ENCODE data around the gene KRTAP13-2.

Gene KRTAP13-2, protein sequence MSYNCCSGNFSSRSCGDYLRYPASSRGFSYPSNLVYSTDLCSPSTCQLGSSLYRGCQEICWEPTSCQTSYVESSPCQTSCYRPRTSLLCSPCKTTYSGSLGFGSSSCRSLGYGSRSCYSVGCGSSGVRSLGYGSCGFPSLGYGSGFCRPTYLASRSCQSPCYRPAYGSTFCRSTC

DNA sequence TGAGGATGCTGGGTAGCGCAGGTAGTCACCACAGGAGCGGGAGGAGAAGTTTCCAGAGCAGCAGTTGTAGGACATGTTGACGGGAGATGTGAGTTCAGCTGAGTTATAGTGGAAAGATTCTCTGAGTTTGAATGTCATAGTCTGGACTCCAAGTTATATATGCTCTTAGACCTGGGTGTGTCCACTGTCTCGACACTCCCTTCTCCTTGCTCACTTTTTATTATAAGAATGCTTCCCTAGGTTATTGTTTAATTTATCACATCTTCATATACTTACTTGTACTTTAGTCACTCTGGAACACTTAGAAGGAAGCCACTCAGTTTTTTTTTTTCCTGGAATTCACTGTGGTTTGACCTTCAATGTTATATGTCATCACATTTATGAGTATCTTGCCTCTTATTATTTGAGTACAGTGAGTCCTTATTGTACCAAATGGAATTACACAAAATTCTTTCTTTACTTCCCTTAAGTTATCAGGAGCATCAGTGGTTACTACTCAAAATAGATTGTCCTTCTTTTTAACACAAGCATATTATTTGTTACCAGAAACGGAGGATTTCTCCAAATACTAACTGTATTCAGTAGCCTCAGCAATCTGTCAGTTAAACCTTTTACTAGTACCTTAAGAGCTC, at the start of gene KRTAP13-2:
Gene KRTAP13-2 (minus strand): TSS at position 133 of the 632 bp plus-strand sequence. CDS start 58 bp downstream, at position 75.
- no peak for DNase-seq

DNA sequence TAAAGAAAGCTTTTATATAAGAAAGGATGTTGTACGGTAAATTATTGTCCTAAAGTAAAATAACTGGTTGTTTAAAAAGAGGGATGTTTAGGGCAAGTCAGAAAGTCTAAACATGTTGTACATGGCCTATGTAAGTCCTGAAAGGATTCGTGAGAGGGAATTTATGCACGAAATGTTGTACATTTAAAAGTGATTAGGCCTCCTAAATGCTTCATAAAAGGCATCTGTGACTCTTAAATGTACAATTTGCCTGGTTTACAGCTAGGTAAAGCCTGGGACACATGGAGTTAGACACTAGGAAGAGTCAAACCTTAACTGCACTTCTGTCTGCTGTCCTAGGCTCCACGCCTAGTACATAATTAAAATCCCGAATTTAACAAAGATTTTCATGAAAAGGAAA, 43.9 kb upstream of the KRTAP13-2 start:
- DNase-seq: no peak

DNA sequence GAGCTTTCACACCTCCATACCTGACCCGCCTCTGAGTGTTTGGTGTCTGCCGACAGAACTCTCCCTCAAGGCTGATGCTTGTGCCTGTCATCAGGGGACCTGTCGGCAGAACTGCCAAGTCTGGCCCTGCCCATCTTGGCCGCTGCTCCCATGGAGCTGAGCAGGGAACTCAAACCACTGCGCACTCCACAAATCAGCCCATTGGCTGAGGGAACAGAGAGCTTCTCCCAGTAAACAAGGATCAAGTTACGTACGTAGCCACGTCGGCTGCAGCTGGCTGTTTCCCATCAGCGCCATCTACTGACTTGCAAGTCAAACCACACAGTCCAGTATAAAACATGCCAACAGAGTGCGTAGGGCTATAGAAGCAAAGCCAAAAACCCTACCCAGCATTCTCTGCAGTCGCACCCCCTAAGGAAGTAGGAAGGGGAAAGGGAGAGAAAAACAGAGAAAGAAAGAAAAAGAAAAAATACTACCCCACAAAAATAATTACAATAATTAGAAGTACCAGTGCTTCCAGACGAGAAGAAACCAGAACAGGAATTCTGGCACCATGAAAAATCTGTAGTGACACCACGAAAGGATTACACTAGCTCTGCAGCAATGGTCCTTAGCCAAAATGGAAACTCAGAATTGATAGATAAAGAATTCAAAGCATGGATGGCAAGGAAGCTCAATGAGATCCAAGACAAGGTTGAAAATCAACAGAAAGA, 36.9 kb upstream of the KRTAP13-2 start:
- peak; percentile 66 for DNase-seq

DNA sequence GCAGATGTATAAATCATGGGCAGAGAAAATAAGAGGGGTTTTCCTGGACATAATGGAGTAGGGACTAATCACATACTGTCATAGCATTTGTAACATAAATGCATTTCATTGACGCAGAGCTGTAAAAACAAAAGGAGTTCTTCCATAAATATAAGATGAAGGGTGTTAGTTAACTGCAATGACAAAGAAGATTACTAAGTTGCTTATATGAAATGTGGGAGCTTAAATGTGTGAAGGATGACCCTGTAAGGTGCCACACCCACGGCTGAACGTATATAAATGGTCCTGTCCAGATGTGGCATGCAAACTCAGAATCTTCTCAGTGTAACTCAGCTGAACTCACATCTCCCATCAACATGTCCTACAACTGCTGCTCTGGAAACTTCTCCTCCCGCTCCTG, 23.7 kb upstream of the KRTAP13-2 start, which contains the start of gene KRTAP13-1:
Gene KRTAP13-1 (plus strand): TSS at position 301 of the 400 bp plus-strand sequence. CDS start 56 bp downstream, at position 357.
- DNase-seq: no peak

DNA sequence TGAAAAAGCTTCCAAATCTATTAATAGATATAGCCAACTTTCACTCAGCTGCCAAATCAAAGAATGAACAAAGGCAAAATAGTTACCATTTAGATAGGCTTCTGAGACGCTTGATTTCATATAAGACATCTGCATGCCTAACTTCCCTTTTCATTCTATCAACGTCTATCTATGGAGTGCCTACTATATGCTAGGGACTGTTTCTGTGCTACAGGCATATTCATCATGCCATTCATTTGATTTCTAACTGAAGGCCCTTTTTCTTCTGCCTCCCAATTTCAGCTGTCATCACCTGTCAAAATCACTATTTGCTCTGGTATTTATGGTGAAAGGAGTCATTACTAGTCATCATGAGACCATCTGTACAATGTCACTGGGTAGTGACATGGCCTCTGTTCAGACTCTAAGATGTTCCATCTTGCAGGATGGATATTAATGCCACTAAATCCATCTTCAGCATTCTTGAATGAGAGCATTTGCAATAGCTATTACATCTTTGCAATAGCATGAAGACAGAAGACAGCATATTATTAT, 19.5 kb upstream of the KRTAP13-2 start:
- no peak for DNase-seq

DNA sequence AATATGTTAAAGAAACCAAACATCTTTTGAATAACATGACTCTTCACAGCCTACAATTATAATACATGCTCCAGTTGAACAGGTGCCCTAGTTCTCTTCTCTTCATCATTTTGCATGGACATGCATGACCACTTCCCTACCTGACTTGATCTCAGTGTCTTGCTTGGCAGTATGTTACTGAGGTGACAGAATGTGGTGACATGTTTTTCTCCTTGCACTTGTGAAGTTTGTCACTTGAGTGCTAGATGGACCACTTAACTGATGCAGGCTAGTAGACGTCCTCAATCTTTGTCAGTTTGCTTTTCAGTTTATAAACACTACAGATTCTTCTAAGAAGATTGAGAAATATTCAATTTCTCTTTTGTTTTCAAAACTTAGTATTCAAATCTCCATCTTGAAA, 10.1 kb upstream of the KRTAP13-2 start:
- no peak for DNase-seq

DNA sequence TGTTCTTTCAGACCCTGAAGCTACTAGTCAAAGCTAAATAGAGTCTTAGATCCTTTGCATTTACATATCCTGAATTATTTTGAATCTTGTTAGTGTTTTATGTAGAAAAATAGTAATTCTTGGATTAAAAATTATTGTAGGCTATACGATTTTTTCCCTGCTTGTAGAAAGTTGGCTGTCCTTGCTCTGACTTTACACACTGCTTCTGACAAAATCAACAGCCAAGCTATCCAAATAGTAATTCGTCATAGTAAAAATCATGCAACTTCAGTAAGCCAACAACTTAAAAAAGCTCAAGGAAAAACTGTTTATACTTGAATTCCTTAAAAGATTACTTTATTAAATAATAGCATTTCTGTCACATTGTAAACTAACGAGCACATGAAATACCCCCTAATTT, 16.2 kb downstream of the KRTAP13-2 start:
- no peak for DNase-seq

DNA sequence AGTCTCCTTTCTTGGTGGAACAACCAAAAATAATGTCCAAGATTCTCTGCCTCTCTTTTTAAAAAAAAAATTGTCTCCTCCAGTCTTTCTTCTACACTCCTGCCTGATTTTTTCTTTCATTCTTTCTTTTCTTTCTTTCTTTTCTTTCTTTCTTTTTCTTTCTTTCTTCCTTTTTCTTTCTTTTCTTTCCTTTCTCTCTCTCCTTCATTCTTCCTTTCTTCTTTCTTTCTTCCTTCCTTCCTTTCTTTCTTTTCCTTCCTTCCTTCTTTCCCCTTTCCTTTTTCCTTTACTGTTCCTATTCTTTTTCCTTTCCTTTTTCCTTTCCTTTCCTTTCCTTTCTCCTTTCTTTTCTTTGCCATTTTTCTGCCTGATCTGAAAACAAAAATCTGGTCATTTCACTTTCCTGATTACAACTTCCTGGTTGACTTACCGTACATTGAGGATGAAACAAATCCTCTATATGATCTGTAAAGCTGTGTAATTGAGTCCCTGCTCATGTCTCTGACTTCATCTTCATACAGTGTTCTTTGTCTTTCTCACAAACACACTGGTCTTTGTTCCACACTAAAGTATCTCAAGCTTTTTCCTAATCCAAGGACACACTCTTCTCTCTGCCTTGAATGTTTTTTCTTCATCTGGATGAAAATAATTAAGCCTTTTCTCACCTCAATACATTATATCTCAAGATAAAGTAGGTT, 17.6 kb downstream of the KRTAP13-2 start:
- no peak for DNase-seq

DNA sequence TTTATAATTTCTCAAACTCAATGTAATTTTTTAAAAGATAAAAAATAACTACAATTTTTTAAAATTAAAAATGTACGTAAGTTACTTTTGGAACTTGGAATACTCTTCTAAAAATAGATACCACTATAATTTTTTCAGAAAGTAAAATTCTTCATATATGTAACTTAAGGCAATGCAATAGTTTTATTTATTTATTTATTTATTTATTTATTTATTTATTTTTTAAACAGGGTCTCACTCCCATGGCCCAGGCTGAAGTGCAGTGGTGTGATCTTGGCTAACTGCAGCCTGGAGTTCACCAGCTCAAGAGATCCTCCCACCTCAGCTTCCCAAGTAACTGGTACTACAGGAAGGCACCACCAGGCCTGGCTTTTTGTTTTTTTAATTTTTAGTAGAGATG, 20.5 kb downstream of the KRTAP13-2 start:
- DNase-seq: no peak

DNA sequence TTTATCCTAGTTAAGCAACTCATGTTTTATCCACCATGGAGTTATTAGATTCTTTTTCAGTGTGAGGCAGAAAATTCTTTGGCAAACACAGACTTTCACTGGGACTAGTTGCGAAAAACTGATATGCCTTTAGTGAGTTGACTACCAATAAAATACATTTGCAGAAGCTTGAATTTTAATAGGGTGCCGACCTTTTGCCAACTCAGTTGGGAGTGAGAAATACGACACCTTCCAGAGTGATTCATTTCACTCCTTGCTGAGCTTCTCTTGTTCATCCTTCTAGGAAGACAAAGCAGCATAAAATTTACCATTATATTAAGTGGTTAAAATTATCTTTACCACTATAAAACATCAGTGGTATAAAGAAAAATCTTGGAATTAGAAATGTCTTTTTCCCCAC, 22.5 kb downstream of the KRTAP13-2 start:
- DNase-seq: no peak

DNA sequence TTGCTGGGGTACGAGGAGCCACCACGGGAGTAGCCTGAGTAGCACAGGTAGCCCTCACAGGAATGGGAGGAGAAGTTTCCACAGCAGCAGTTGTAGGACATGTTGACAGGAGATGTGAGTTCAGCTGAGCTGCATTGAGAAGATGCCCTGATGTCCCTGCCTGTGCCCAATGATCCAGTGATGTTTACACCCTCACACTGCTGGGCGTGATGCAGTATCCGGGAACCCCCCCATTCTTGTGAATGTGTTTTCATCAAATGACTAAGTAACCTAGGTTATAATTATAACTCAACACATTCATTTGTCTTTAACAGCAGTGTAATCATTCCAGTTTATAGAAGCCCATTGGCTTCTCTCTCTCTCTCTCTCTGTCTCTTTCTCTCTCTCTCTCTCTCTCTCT, 23.6 kb downstream of the KRTAP13-2 start, which contains the start of gene KRTAP23-1:
Gene KRTAP23-1 (minus strand): TSS at position 101 of the 400 bp plus-strand sequence. CDS start 0 bp downstream, at position 101.
- DNase-seq: no peak

DNA sequence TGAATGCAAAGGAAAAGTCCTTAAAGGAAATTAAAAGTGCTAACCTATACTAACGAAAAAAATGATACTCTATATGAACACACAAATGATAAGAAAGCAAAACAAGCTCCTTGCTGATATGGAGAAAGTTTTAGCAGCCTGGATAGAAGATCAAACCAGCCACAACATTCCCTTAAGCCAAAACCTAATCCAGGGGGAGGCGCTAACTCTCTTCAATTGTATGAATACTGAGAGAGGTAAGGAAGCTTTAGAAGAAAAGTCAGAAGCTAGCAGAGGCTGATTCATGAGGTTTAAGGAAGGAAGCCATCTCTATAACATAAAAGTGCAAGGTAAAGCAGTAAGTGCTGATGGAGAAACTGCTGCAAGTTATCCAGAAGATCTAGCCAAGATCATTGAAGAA, 27.1 kb downstream of the KRTAP13-2 start:
- DNase-seq: no peak

DNA sequence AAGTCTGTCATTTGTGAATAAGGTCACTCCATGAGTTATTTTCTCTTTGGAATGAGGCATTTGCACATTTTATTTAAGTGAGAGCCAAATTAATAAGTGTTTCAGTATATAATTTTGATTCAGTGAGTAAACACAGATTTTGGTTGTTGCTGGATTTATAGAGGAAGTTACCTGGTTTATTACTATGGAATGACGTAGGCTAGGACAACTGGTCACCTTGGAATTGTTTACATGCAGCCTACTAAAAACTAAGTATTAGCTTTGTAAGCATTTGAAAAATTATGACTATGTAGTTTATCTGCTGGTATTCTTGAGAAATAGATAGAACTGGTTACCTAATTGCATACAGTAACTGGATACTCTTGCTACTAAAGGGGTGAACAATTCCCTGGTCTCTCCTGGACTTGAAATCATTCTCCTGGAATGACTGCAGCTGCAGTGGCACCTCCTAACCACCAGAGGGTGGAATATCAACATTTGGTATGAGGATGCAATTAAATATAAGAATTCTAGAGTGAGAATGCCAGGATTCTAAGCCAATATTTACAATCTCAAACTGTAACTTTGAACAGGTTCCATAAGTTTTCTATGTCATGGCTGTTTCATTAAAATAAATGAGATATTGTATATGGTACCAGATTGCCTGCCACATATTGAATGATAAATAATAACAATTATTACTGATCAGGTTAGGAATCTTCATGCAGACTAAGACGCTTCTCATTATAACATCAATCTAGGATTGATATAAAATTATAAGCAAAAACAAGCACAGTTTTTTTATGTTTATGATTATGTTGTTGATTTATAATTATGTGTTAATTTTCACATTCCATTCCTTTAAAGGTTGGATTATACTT, 31.1 kb downstream of the KRTAP13-2 start:
- peak; percentile 21 for DNase-seq

DNA sequence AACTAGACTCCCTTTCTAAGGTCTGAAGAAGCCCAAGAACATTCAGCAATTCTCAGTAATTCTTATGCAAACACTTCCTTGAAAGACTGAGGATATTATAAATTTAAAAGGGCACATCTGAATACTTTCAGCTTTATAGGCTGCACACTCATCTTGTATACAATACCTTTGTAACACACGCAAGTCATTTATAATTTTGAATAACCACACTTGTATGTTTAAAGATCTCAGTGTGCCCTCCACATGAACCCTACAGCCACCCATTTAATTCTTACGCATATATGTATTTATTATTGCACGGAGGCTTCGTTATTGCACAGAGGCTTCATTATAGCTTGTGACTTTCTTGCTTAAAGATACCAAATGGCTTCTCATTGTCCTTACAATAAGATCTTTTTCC, 33.4 kb downstream of the KRTAP13-2 start:
- no peak for DNase-seq

DNA sequence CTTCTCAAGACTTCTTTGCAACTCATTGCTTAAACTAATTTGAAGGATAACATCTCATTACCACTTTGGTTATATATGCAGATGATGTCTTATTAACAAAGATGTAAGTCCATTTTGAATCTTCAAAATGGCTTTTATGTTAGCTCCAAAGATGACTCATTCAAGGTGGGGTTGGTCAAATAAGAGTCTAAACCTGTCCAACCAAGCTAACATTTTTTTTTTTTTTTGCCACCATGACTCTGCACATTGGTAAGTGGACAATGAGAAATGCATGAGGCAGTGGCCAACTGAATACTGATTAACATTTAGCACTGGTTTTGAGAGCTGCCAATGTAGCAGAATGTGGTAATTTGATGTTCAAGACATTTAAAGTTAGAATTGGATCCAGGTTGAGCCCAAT, 34.3 kb downstream of the KRTAP13-2 start:
- no peak for DNase-seq

DNA sequence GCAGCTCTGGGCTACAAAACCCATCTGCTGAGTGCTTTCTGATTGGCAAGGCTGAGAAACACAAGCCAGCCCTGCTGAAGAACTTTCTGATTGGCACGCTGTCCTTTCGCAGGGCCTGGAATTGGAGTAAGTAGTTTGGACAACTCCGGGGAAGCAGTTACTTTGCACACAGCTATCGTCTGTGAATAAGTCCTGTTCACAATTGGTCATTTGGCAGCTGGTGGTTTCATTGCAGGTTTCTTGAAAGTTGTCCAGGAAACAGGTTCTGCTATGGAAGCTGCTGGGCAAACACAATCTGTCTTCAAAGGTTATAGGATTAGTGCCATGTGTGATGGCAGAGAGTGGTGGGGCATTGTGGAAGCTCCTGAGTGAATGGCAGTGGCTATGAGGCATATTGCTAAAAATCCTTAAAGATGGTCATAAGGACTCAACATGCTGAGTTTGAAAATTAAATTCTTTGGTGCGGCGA, 34.8 kb downstream of the KRTAP13-2 start, which contains the start of gene KRTAP27-1:
Gene KRTAP27-1 (minus strand): TSS at position 419 of the 469 bp plus-strand sequence. CDS start 26 bp downstream, at position 393.
- no peak for DNase-seq

DNA sequence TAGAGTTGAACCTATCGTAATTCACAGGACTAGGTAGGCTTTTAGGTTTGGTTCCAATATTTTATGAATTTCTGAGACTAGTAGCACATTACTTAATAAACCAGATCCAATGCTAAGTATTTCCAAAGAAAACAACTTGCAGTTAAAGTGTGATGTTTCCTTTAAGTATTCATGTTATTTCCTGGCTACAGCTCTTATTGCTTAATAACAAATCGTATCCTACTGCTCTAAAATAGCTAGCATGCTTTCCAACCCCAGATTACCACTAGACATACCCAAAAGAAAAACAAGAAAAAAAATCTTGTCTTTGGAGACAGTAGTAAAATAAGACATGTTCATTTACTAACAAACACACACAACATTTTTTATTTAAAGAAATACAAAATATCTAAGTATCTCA, 35.5 kb downstream of the KRTAP13-2 start:
- DNase-seq: no peak

DNA sequence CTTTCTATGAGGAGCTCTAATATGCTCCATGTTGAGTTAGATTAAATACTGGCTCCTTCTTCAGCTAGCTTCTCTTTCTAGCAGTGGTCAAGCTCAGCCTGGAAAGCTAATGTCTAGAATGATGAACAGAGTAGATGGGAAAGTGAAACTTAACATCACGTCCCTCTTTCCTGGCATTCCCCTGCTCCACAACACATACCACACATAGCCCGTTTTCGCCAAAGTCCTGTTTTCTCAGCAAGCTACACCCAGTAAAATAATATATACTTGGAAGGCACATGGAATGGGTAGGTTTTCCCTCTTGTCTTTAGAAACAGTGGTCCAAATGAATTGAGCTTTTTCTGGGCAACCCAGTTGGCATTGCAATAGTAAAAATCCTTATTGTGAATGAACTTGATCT, 38.3 kb downstream of the KRTAP13-2 start:
- no peak for DNase-seq

DNA sequence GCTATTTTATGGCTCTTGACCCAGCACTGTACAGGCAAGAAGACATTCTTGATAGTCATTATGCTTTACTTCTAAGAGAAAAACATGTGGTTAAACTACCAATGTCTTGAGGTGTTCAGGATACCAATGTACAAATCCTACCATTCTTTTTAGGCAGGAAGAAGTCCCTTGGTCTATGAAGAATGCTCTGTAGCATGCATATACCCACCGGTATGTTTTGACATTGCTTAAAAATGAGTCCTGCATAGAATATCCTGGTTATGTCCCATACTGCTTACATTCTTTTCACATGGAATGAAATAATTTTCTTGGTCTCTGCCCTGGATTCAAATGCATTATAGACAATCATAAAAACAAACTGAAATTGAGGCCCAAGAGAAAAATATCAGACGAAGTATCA, 39.4 kb downstream of the KRTAP13-2 start:
- DNase-seq: no peak

DNA sequence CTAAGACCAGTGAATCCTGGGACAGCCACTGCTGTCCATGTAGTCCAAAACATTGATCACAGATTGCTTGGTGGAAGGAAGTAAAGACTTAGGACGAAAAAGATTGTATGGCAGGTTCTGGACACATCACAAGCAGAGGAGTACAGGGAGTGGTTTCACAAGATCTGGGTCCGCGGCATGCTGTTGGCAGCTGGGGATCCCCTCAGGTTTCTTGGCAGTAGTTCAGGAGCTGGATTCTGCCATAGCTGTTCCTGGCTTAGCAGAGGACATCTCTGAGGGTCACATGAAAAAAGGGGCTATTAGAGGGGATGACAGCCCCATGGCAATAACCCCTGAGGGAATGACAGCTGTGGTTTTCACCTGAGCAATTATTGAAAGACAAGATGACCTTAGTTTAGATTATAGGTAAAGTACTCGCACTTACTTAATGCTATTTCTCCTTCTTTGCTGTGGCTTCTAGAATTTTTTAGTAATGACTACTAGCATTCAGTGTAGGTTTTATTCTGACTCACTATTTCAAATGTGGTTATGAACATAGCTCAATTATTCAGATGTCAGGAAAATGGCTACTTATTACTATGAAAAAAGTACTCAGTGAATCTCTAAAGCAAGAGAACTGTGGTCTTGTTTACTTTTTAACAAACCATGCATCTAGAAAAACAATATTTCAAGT, 42.7 kb downstream of the KRTAP13-2 start:
- DNase-seq: no peak

DNA sequence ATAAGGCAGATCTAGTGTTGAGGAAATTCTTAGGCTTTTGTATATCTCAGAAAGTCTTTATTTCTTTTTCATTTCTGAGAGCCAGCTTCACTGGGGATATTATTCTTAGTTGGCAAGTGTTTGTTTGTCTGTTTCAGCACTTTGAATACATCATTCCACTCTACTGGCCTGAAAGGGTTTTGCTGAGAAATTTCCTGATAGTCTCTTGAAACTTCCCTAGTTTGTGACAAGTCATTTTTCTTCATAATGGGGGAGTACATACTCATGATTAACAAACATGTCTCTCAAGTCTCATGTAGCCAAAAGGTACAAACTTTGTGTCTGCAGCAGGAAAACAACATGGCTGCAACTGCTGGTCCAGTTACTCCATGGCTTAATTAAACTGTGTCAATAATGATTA, 45.7 kb downstream of the KRTAP13-2 start:
- no peak for DNase-seq
